Renal cortex interstitium (tissue), 11 donors: ENCODE results near the gene CHSY1. TPM values are rescaled to one million over a fixed set of nuclear protein-coding genes. Genes with fewer than 3 reads are reported as not detected.

Experiments used
- DNase-seq, 11 donors: peaks; one replicate each; pipeline ENCODE4 v3.0.0-alpha.2; 2013; ENCODE audit warnings: low read depth in 9 of 11, low spot score in 4 of 11; ENCODE audit errors: extremely low read depth in 1 of 11
- polyA plus RNA-seq, 3 donors: library from polyadenylated mRNA; unstranded; fragments of 120-200 nt; gene quantifications; one replicate each; pipeline ENCODE4 v1.2.1, GENCODE V29; 2013; ENCODE audit not compliant: insufficient read length in 3 of 3

CHSY1 gene
- polyA plus RNA-seq, 3 donors = 46.7 to 50.8 (median 50.0) TPM

- DNase-seq = no peak
Measured at GRCh38 chr15:101200181-101200580, 51.7 kb downstream of the CHSY1 start.

GRCh38 chr15:101198800-101199199, 53.0 kb downstream of the CHSY1 start:
- DNase-seq = no peak

GRCh38 chr15:101198031-101198575, 53.7 kb downstream of the CHSY1 start:
- DNase-seq = no peak

GRCh38 chr15:101194546-101195125, 57.2 kb downstream of the CHSY1 start:
- DNase-seq = no peak

GRCh38 chr15:101193806-101194545, 57.9 kb downstream of the CHSY1 start:
- no peak for DNase-seq

- DNase-seq = no peak
Measured at GRCh38 chr15:101193120-101193644, 58.7 kb downstream of the CHSY1 start.

- DNase-seq = no peak
Measured at GRCh38 chr15:101192081-101192480, 59.8 kb downstream of the CHSY1 start.

GRCh38 chr15:101191242-101191641, 60.6 kb downstream of the CHSY1 start:
- DNase-seq = no peak

- DNase-seq = no peak
Measured at GRCh38 chr15:101190092-101190595, 61.7 kb downstream of the CHSY1 start.

GRCh38 chr15:101189409-101190091, 62.3 kb downstream of the CHSY1 start:
- no peak for DNase-seq

- no peak for DNase-seq
Measured at GRCh38 chr15:101188637-101189408, 63.0 kb downstream of the CHSY1 start.

GRCh38 chr15:101187820-101188636, 63.8 kb downstream of the CHSY1 start:
- peak in 1 of 11 donors; percentile 35 for DNase-seq

GRCh38 chr15:101185770-101186169, 66.1 kb downstream of the CHSY1 start:
- no peak for DNase-seq

- no peak for DNase-seq
Measured at GRCh38 chr15:101185336-101185735, 66.5 kb downstream of the CHSY1 start.

GRCh38 chr15:101184830-101185229, 67.0 kb downstream of the CHSY1 start:
- no peak for DNase-seq

GRCh38 chr15:101183931-101184305, 67.9 kb downstream of the CHSY1 start:
- DNase-seq = no peak

GRCh38 chr15:101183226-101183930, 68.5 kb downstream of the CHSY1 start:
- DNase-seq = no peak
